ENCODE data around the gene DNAH9. TPM values are rescaled to one million over a fixed set of nuclear protein-coding genes. Genes with fewer than 3 reads are reported as not detected.

DNAH9 gene
- polyA plus RNA-seq, 3 donors from 2014 or later = not detected

- Mint-ChIP-seq H3K36me3 (no peaks in the 10 kb centered on the region), H3K27me3 (ENCODE audit: low read depth in 3 of 3) (peaks cover 0 to 1% (median 0%) of the 10 kb centered on the region in 3 donors), H3K4me3 (no peak overlapping the region), H3K9me3 (peaks cover 0 to 16% (median 1%) of the 10 kb centered on the region in 6 donors), H3K27ac (no peak overlapping the region), H3K4me1 (no peaks in the 10 kb centered on the region)
- DNase-seq = no peak
These were observed 36.6 kb upstream of the DNAH9 start for GRCh38 chr17:11561702-11562101.

- Mint-ChIP-seq H3K27ac (no peak overlapping the region), H3K9me3 (peaks cover 0 to 20% (median 0%) of the 10 kb centered on the region in 6 donors), H3K36me3 (no peaks in the 10 kb centered on the region), H3K27me3 (ENCODE audit: low read depth in 3 of 3) (peaks cover 0 to 2% (median 0%) of the 10 kb centered on the region in 3 donors), H3K4me3 (no peak overlapping the region), H3K4me1 (no peaks in the 10 kb centered on the region)
- DNase-seq = no peak
These were observed 33.5 kb upstream of the DNAH9 start for GRCh38 chr17:11564589-11565380.

DNA sequence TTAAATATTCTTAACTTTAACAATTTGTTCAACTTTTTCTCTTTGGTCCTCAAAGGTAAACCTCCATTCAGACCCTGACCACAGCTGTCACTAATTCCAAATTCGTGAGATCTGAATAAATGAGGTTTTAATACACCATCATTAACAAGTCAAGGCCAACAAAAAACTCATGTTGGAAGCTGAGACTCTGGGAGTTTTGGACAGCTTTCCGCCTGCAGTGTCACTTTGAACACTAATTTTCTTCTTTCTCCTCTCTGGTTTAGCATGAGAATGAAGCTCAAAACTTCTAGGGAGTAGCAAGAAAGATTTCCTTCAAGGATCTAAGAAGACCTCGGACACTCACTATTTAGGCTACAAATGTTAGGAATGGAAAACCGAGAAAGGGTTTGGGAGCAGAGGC, 32.7 kb upstream of the DNAH9 start:
- Mint-ChIP-seq H3K9me3 (peaks cover 0 to 23% (median 0%) of the 10 kb centered on the region in 6 donors), H3K36me3 (no peaks in the 10 kb centered on the region), H3K4me1 (no peaks in the 10 kb centered on the region), H3K4me3 (no peak overlapping the region), H3K27ac (no peak overlapping the region), H3K27me3 (ENCODE audit: low read depth in 3 of 3) (peaks cover 0 to 4% (median 0%) of the 10 kb centered on the region in 3 donors)
- no peak for DNase-seq

DNA sequence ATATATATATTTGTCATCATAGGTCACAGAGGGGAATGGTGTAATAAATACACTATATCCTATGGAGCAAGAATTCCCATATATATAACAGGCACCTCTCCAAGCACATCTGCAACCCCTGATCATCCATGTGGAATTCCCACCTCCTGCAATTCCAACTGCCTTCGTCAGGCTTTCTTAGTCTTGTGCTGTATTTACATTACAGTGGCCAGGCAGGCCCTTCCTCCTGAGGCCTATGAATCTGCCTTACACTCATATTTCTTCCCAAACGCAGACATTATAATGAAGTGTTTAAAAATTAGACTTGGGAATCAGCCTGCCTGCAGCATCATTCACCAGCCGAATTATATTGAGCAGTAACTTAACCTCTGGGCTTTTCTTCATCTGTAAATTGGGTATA, 19.3 kb upstream of the DNAH9 start:
- no peak for DNase-seq
- Mint-ChIP-seq H3K9me3 (peaks cover under 1 to 23% (median 3%) of the 10 kb centered on the region in 6 donors), H3K27me3 (ENCODE audit: low read depth in 3 of 3) (peaks cover 0 to 2% (median 0%) of the 10 kb centered on the region in 3 donors)

GRCh38 chr17:11580677-11581076, 17.6 kb upstream of the DNAH9 start:
- peaks cover 0 to 25% (median 3%) of the 10 kb centered on the region in 6 donors for H3K9me3 Mint-ChIP-seq
- peaks cover 0 to 2% (median 0%) of the 10 kb centered on the region in 3 donors for H3K27me3 Mint-ChIP-seq (ENCODE audit: low read depth in 3 of 3)
- no peak for DNase-seq
- H3K4me3 Mint-ChIP-seq = no peak overlapping the region
- H3K27ac Mint-ChIP-seq = no peak overlapping the region
- no peaks in the 10 kb centered on the region for H3K36me3 Mint-ChIP-seq
- no peaks in the 10 kb centered on the region for H3K4me1 Mint-ChIP-seq

More for the DNA sequence above, 19.3 kb upstream of the DNAH9 start:
- H3K36me3 Mint-ChIP-seq = no peaks in the 10 kb centered on the region
- H3K4me1 Mint-ChIP-seq = no peaks in the 10 kb centered on the region
- H3K4me3 Mint-ChIP-seq = no peak overlapping the region
- H3K27ac Mint-ChIP-seq = no peak overlapping the region

GRCh38 chr17:11582217-11582616, 16.1 kb upstream of the DNAH9 start:
- Mint-ChIP-seq H3K9me3 (peaks cover 0 to 19% (median 4%) of the 10 kb centered on the region in 6 donors), H3K36me3 (no peaks in the 10 kb centered on the region), H3K27ac (no peak overlapping the region), H3K27me3 (ENCODE audit: low read depth in 3 of 3) (peaks cover 0 to 3% (median 2%) of the 10 kb centered on the region in 3 donors), H3K4me1 (no peaks in the 10 kb centered on the region), H3K4me3 (no peak overlapping the region)
- DNase-seq = no peak

- no peak overlapping the region for H3K27ac Mint-ChIP-seq
- H3K27me3 Mint-ChIP-seq (ENCODE audit: low read depth in 3 of 3) = peaks cover 0 to 3% (median 0%) of the 10 kb centered on the region in 3 donors
- H3K36me3 Mint-ChIP-seq = no peaks in the 10 kb centered on the region
- H3K9me3 Mint-ChIP-seq = peaks cover 0 to 19% (median 4%) of the 10 kb centered on the region in 6 donors
- no peak for DNase-seq
- no peaks in the 10 kb centered on the region for H3K4me1 Mint-ChIP-seq
- H3K4me3 Mint-ChIP-seq = no peak overlapping the region
These were observed 14.8 kb upstream of the DNAH9 start for GRCh38 chr17:11583306-11583992.

GRCh38 chr17:11589716-11590115, 8.6 kb upstream of the DNAH9 start:
- Mint-ChIP-seq H3K36me3 (no peaks in the 10 kb centered on the region), H3K27ac (no peak overlapping the region), H3K4me1 (no peaks in the 10 kb centered on the region), H3K4me3 (no peak overlapping the region), H3K9me3 (peaks cover 0 to 9% (median 0%) of the 10 kb centered on the region in 6 donors), H3K27me3 (ENCODE audit: low read depth in 3 of 3) (peaks cover 0 to 5% (median 0%) of the 10 kb centered on the region in 3 donors)
- DNase-seq = no peak

- Mint-ChIP-seq H3K27me3 (ENCODE audit: low read depth in 3 of 3) (peaks cover 9 to 10% (median 10%) of the 10 kb centered on the region in 3 donors), H3K4me3 (no peak overlapping the region), H3K27ac (no peak overlapping the region), H3K36me3 (peaks cover 0 to 3% (median 3%) of the 10 kb centered on the region in 3 donors), H3K9me3 (peaks cover 0 to 15% (median 9%) of the 10 kb centered on the region in 6 donors), H3K4me1 (peaks cover 0 to 2% of the 10 kb centered on the region in 2 donors)
- no peak for DNase-seq
These were observed 3.4 kb downstream of the DNAH9 start for GRCh38 chr17:11601661-11602060.

DNA sequence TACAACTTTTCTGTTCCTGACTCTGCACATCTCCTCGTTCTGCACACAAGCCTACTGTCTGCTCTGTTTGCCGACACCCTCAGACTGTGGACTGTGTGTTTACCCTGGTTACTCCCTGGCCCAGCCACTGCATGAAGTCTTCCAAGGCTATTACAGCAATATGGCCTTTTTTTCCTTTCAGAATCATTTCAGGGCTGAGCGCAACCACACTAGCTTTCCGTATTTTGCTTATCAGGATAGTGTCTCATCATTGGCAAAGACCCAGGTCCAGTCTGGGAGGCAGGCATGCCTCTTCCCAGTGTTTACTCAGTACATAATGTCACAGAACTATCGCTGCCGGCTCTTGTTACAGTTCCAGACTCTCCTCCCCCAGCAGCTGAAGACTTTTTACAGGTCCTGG, 10.1 kb downstream of the DNAH9 start:
- no peak for DNase-seq
- no peak overlapping the region for H3K4me3 Mint-ChIP-seq
- H3K27ac Mint-ChIP-seq = no peak overlapping the region
- H3K36me3 Mint-ChIP-seq = no peaks in the 10 kb centered on the region
- peaks cover 0 to 7% (median 0%) of the 10 kb centered on the region in 3 donors for H3K27me3 Mint-ChIP-seq (ENCODE audit: low read depth in 3 of 3)
- H3K9me3 Mint-ChIP-seq = peaks cover 0 to 15% (median 3%) of the 10 kb centered on the region in 6 donors
- H3K4me1 Mint-ChIP-seq = no peaks in the 10 kb centered on the region

- H3K9me3 Mint-ChIP-seq = peaks cover 0 to 18% (median 3%) of the 10 kb centered on the region in 6 donors
- no peak overlapping the region for H3K4me3 Mint-ChIP-seq
- no peaks in the 10 kb centered on the region for H3K4me1 Mint-ChIP-seq
- H3K36me3 Mint-ChIP-seq = no peaks in the 10 kb centered on the region
- no peak for DNase-seq
- no peak overlapping the region for H3K27ac Mint-ChIP-seq
- H3K27me3 Mint-ChIP-seq (ENCODE audit: low read depth in 3 of 3) = peaks cover 0 to 5% (median 2%) of the 10 kb centered on the region in 3 donors
These were observed 12.8 kb downstream of the DNAH9 start for GRCh38 chr17:11610999-11611566.

GRCh38 chr17:11612956-11613355, 14.7 kb downstream of the DNAH9 start:
- Mint-ChIP-seq H3K36me3 (no peaks in the 10 kb centered on the region), H3K4me3 (no peak overlapping the region), H3K9me3 (peaks cover 0 to 18% (median 1%) of the 10 kb centered on the region in 6 donors), H3K27ac (no peak overlapping the region), H3K4me1 (no peaks in the 10 kb centered on the region), H3K27me3 (ENCODE audit: low read depth in 3 of 3) (peaks cover 0 to 5% (median 2%) of the 10 kb centered on the region in 3 donors)
- DNase-seq = no peak

GRCh38 chr17:11618861-11619566, 20.7 kb downstream of the DNAH9 start:
- peaks cover 0 to 2% (median 0%) of the 10 kb centered on the region in 3 donors for H3K27me3 Mint-ChIP-seq (ENCODE audit: low read depth in 3 of 3)
- no peak overlapping the region for H3K27ac Mint-ChIP-seq
- peaks cover 0 to 10% (median 2%) of the 10 kb centered on the region in 6 donors for H3K9me3 Mint-ChIP-seq
- DNase-seq = no peak
- H3K36me3 Mint-ChIP-seq = no peaks in the 10 kb centered on the region
- no peak overlapping the region for H3K4me3 Mint-ChIP-seq
- no peaks in the 10 kb centered on the region for H3K4me1 Mint-ChIP-seq

Data from immature natural killer cell (primary cell).